GM12878 (cell line): ENCODE results near the gene ITGA7. TPM values are rescaled to one million over a fixed set of nuclear protein-coding genes. Genes with fewer than 3 reads are reported as not detected.

ENCODE experiments used
- ASH2L ChIP-seq: fragments of 300-600, 200-600 bp; sonication (generic); IDR thresholded peaks from 2 replicates; pipeline ENCODE4 v1.6.1; 2017; ENCODE audit warnings: low read depth, mild to moderate bottlenecking, borderline replicate concordance
- ATF7 ChIP-seq: fragments of 450-650 bp; IDR thresholded peaks from 2 replicates; pipeline ENCODE4 v1.6.1; 2016; ENCODE audit warnings: low read depth, mild to moderate bottlenecking
- IKZF2 ChIP-seq, 2 experiments: fragments of 450-650 bp; IDR thresholded peaks; 2 replicates each; pipeline ENCODE4 v1.6.1; 2017; ENCODE audit warnings: mild to moderate bottlenecking in 2 of 2, moderate library complexity in 2 of 2
- JUND ChIP-seq: IDR thresholded peaks from 2 replicates; pipeline ENCODE4 v1.6.1; 2012; ENCODE audit warnings: low read depth, mild to moderate bottlenecking, low read length, improper control_type of control experiment, moderate library complexity
- MTA2 ChIP-seq: fragments of 450-650 bp; IDR thresholded peaks from 2 replicates; pipeline ENCODE4 v1.6.1; 2016; ENCODE audit warnings: low read depth, mild to moderate bottlenecking, moderate library complexity
- MTA3 ChIP-seq: IDR thresholded peaks from 2 replicates; pipeline ENCODE4 v1.6.1; 2012; ENCODE audit warnings: low read length, inconsistent platforms, borderline replicate concordance
- MXI1 ChIP-seq: fragments of 150-350 bp; IDR thresholded peaks from 2 replicates; pipeline ENCODE4 v1.6.1; 2011; ENCODE audit warnings: low read depth, mild to moderate bottlenecking, inconsistent platforms, low read length, improper control_type of control experiment
- NBN ChIP-seq: fragments of 450-650 bp; IDR thresholded peaks from 2 replicates; pipeline ENCODE4 v1.6.1; 2016
- NFXL1 ChIP-seq: fragments of 450-650 bp; IDR thresholded peaks from 2 replicates; pipeline ENCODE4 v1.6.1; 2017; ENCODE audit warnings: antibody characterized with exemption, mild to moderate bottlenecking, borderline replicate concordance
- PAX8 ChIP-seq: fragments of 450-650 bp; IDR thresholded peaks from 2 replicates; pipeline ENCODE4 v1.6.1; 2017; ENCODE audit warnings: mild to moderate bottlenecking, moderate library complexity
- PML ChIP-seq: IDR thresholded peaks from 2 replicates; pipeline ENCODE4 v1.6.1; 2012; ENCODE audit warnings: low read length, inconsistent platforms
- SMAD1 ChIP-seq: fragments of 450-650 bp; IDR thresholded peaks from 2 replicates; pipeline ENCODE4 v1.6.1; 2018; ENCODE audit warnings: mild to moderate bottlenecking, low read depth; ENCODE audit not compliant: partially characterized antibody
- SRF ChIP-seq, 2 experiments: IDR thresholded peaks; 2 replicates each; pipeline ENCODE4 v1.6.1; 2011; ENCODE audit warnings: low read depth in 2 of 2, low read length in 2 of 2, mild to moderate bottlenecking in 1 of 2, moderate library complexity in 1 of 2
- SUZ12 ChIP-seq: fragments of 200-600 bp; sonication (generic); IDR thresholded peaks from one replicate; pipeline ENCODE4 v1.6.1; 2018; ENCODE audit warnings: antibody characterized with exemption, mild to moderate bottlenecking; ENCODE audit not compliant: unreplicated experiment
- ZNF207 ChIP-seq: fragments of 450-650 bp; IDR thresholded peaks from 2 replicates; pipeline ENCODE4 v1.6.1; 2014; ENCODE audit warnings: antibody characterized with exemption, mild to moderate bottlenecking, borderline replicate concordance
- ZNF622 ChIP-seq: fragments of 450-650 bp; IDR thresholded peaks from 2 replicates; pipeline ENCODE4 v1.6.1; 2017; ENCODE audit warnings: mild to moderate bottlenecking, inconsistent platforms
- polyA plus RNA-seq, 11 experiments: library from polyadenylated mRNA; depleted of rRNA in 4 of 11; unstranded in 6 of 11; stranded (reverse) in 5 of 11; fragments of >200 nt; fragmentation: Nextera tagmentation in 4 of 11; fragmentation: Illumina TruSeq in 1 of 11; extraction: Ambion mirVana in 4 of 11; extraction: Trizol in 1 of 11; gene quantifications; 1 replicate in 1 of 11; 2 replicates in 10 of 11; pipeline versions ENCODE4 v1.2.1 to v1.2.3, GENCODE V29; 2011 to 2016; ENCODE audit warnings: inconsistent platforms in 2 of 11, missing spikeins in 2 of 11, low read depth in 1 of 11
- total RNA-seq, 4 experiments: library from RNA; depleted of rRNA in 3 of 4; stranded (reverse); fragments of >200 nt in 3 of 4; fragmentation: Illumina TruSeq in 1 of 4; extraction: Trizol in 1 of 4; gene quantifications; 2 replicates each; pipeline versions ENCODE4 v1.2.1 to v1.2.3, GENCODE V29; 2013 to 2021
- TF ChIP-seq, protein P1 (sequence below): IDR thresholded peaks from 2 replicates; pipeline ENCODE4 v1.6.1; 2012; ENCODE audit warnings: low read depth, low read length, improper control_type of control experiment
- TF ChIP-seq, protein P2 (sequence below): fragments of 450-650 bp; IDR thresholded peaks from 2 replicates; pipeline ENCODE4 v1.6.1; 2017; ENCODE audit warnings: antibody characterized with exemption, mild to moderate bottlenecking, moderate library complexity
- TF ChIP-seq, protein P3 (sequence below): fragments of 150-350 bp; IDR thresholded peaks from 2 replicates; pipeline ENCODE4 v1.6.1; 2014; ENCODE audit warnings: mild to moderate bottlenecking, low read depth, low read length
- TF ChIP-seq, protein P4 (sequence below): fragments of 450-650 bp; IDR thresholded peaks from 2 replicates; pipeline ENCODE4 v1.6.1; 2017; ENCODE audit warnings: mild to moderate bottlenecking, moderate library complexity
- TF ChIP-seq, protein P5 (sequence below): IDR thresholded peaks from 2 replicates; pipeline ENCODE4 v1.6.1; 2011; ENCODE audit warnings: low read depth, low read length, improper control_type of control experiment, borderline replicate concordance

ITGA7 gene
- total and polyA plus RNA-seq, 10 of the 15 experiments (the other 5 are each of a cell fraction or from before 2014, with no cell fraction given): 0.18 to 5.1 (median 1.5) TPM

DNA sequence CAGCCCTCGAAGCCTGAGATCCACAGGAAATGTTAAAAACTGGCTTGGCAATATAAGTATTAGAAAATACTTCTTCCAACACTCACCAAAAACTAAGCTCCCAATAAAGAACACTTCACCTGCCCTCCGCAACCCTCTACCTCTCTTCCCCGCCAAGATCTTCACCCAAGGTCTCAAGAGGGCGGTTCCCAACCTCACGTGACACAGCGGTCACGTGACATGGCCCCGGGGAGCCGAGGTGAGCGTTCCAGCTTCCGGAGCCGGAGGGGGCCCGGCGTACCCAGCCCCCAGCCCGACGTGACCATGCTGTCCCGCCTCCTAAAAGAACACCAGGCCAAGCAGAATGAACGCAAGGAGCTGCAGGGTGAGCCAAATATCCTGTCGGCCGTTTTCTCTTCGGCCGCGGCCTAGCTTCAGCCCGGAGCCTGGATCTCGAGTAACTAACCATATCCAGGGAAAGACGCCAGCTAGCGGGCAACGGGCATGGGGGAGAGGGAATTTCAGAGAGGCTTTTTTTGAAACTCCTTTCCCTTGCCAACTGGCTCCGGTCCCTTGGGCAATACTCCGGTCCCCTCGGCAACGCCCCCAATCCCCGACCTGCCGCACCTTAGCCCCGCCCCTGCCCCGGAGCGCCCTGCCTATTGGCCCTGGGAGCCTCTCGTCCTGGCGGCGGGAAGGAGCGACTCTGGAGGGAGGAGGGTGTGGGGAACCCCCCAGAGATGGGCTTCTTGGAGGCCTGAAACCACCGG is 8.3 kb upstream of the ITGA7 start, which contains the start of gene BLOC1S1 (continued):
- TF ChIP-seq, protein P1, sequence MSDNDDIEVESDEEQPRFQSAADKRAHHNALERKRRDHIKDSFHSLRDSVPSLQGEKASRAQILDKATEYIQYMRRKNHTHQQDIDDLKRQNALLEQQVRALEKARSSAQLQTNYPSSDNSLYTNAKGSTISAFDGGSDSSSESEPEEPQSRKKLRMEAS: peak; percentile 88
- TF ChIP-seq JUND: no peak
- TF ChIP-seq MXI1: peak; percentile 51
- TF ChIP-seq, protein P2, sequence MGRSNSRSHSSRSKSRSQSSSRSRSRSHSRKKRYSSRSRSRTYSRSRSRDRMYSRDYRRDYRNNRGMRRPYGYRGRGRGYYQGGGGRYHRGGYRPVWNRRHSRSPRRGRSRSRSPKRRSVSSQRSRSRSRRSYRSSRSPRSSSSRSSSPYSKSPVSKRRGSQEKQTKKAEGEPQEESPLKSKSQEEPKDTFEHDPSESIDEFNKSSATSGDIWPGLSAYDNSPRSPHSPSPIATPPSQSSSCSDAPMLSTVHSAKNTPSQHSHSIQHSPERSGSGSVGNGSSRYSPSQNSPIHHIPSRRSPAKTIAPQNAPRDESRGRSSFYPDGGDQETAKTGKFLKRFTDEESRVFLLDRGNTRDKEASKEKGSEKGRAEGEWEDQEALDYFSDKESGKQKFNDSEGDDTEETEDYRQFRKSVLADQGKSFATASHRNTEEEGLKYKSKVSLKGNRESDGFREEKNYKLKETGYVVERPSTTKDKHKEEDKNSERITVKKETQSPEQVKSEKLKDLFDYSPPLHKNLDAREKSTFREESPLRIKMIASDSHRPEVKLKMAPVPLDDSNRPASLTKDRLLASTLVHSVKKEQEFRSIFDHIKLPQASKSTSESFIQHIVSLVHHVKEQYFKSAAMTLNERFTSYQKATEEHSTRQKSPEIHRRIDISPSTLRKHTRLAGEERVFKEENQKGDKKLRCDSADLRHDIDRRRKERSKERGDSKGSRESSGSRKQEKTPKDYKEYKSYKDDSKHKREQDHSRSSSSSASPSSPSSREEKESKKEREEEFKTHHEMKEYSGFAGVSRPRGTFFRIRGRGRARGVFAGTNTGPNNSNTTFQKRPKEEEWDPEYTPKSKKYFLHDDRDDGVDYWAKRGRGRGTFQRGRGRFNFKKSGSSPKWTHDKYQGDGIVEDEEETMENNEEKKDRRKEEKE: no peak
- TF ChIP-seq, protein P3, sequence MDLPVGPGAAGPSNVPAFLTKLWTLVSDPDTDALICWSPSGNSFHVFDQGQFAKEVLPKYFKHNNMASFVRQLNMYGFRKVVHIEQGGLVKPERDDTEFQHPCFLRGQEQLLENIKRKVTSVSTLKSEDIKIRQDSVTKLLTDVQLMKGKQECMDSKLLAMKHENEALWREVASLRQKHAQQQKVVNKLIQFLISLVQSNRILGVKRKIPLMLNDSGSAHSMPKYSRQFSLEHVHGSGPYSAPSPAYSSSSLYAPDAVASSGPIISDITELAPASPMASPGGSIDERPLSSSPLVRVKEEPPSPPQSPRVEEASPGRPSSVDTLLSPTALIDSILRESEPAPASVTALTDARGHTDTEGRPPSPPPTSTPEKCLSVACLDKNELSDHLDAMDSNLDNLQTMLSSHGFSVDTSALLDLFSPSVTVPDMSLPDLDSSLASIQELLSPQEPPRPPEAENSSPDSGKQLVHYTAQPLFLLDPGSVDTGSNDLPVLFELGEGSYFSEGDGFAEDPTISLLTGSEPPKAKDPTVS: no peak
- no peak for TF ChIP-seq PAX8
- TF ChIP-seq SMAD1: no peak
- peak; percentile 12; the same call in 1 of the 2 replicates for TF ChIP-seq MTA2
- TF ChIP-seq, protein P4, sequence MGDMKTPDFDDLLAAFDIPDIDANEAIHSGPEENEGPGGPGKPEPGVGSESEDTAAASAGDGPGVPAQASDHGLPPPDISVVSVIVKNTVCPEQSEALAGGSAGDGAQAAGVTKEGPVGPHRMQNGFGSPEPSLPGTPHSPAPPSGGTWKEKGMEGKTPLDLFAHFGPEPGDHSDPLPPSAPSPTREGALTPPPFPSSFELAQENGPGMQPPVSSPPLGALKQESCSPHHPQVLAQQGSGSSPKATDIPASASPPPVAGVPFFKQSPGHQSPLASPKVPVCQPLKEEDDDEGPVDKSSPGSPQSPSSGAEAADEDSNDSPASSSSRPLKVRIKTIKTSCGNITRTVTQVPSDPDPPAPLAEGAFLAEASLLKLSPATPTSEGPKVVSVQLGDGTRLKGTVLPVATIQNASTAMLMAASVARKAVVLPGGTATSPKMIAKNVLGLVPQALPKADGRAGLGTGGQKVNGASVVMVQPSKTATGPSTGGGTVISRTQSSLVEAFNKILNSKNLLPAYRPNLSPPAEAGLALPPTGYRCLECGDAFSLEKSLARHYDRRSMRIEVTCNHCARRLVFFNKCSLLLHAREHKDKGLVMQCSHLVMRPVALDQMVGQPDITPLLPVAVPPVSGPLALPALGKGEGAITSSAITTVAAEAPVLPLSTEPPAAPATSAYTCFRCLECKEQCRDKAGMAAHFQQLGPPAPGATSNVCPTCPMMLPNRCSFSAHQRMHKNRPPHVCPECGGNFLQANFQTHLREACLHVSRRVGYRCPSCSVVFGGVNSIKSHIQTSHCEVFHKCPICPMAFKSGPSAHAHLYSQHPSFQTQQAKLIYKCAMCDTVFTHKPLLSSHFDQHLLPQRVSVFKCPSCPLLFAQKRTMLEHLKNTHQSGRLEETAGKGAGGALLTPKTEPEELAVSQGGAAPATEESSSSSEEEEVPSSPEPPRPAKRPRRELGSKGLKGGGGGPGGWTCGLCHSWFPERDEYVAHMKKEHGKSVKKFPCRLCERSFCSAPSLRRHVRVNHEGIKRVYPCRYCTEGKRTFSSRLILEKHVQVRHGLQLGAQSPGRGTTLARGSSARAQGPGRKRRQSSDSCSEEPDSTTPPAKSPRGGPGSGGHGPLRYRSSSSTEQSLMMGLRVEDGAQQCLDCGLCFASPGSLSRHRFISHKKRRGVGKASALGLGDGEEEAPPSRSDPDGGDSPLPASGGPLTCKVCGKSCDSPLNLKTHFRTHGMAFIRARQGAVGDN: peak; percentile 69; the same call in 1 of the 2 replicates
- TF ChIP-seq SRF (IDR thresholded peaks at IDR 0.05; ENCODE audit: low read depth in 2 of 2, low read length in 2 of 2): peak in 1 of 2 experiments; percentile 76; a peak in 2 of 4 replicates
- no peak for TF ChIP-seq SUZ12
- peak; percentile 51; the same call in 1 of the 2 replicates for TF ChIP-seq ATF7
- 0 out of 2 replicates have a peak, but pooled peaks have one; percentile 58 for TF ChIP-seq PML
- no peak for TF ChIP-seq ZNF622
- TF ChIP-seq ASH2L: peak; percentile 35; the same call in 1 of the 2 replicates
- TF ChIP-seq IKZF2 (IDR thresholded peaks at IDR 0.05): peak; percentile 63 to 64
- TF ChIP-seq NBN: peak; percentile 77
- TF ChIP-seq MTA3: no peak
- TF ChIP-seq ZNF207: peak; percentile 53; the same call in 1 of the 2 replicates
- no peak for TF ChIP-seq NFXL1
- TF ChIP-seq, protein P5, sequence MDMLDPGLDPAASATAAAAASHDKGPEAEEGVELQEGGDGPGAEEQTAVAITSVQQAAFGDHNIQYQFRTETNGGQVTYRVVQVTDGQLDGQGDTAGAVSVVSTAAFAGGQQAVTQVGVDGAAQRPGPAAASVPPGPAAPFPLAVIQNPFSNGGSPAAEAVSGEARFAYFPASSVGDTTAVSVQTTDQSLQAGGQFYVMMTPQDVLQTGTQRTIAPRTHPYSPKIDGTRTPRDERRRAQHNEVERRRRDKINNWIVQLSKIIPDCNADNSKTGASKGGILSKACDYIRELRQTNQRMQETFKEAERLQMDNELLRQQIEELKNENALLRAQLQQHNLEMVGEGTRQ: peak; percentile 99
